Neural cell (in vitro differentiated cells): ENCODE data around the gene PCDHB6.

Experiments
- EP300 ChIP-seq: fragments of 450-650 bp; conservative IDR thresholded peaks from 2 replicates; pipeline ENCODE4 v1.6.1; 2014; ENCODE audit warnings: antibody characterized with exemption, mild to moderate bottlenecking, moderate library complexity; ENCODE audit not compliant: poor library complexity, severe bottlenecking
- EZH2 ChIP-seq: fragments of 200-600, 300-800 bp; shearing (Covaris generic), sonication (generic); IDR thresholded peaks from 2 replicates; pipeline ENCODE4 v1.6.1; 2014; ENCODE audit warnings: antibody characterized with exemption, low read length, borderline replicate concordance, mild to moderate bottlenecking; ENCODE audit not compliant: insufficient read depth, poor library complexity, severe bottlenecking
- POLR2AphosphoS5 ChIP-seq: IDR thresholded peaks from 2 replicates; pipeline ENCODE4 v1.6.1; 2012
- RAD21 ChIP-seq: fragments of 450-650 bp; conservative IDR thresholded peaks from 2 replicates; pipeline ENCODE4 v1.6.1; 2014; ENCODE audit warnings: antibody characterized with exemption, mild to moderate bottlenecking, moderate library complexity
- TF ChIP-seq, protein P1 (sequence below): fragments of 450-650 bp; IDR thresholded peaks from 2 replicates; pipeline ENCODE4 v1.5.1; 2014; ENCODE audit warnings: antibody characterized with exemption, mild to moderate bottlenecking, moderate library complexity; ENCODE audit not compliant: poor library complexity, severe bottlenecking
- TF ChIP-seq, protein P2 (sequence below): IDR thresholded peaks from 2 replicates; pipeline ENCODE4 v1.6.1; 2012; ENCODE audit warnings: borderline replicate concordance

DNA sequence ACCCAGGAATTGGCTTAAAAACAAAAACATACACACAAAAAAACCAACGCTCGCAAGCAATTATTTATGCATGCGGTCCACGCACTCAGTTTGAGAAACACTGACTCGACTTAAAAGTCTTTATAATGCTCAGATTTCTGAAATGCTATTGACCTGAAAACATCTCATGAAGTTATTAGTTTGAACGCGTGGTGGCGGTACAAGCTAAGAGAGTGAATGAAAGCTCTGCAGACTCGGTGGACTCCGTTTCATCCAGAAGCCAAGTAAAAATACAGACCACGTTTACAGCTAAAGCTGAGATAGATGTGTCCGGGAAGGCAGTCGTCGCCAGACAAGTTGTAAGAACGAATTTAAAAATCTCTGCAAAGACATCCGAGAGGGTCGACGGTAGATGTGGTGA, at the start of gene PCDHB6:
- TF ChIP-seq, protein P1, sequence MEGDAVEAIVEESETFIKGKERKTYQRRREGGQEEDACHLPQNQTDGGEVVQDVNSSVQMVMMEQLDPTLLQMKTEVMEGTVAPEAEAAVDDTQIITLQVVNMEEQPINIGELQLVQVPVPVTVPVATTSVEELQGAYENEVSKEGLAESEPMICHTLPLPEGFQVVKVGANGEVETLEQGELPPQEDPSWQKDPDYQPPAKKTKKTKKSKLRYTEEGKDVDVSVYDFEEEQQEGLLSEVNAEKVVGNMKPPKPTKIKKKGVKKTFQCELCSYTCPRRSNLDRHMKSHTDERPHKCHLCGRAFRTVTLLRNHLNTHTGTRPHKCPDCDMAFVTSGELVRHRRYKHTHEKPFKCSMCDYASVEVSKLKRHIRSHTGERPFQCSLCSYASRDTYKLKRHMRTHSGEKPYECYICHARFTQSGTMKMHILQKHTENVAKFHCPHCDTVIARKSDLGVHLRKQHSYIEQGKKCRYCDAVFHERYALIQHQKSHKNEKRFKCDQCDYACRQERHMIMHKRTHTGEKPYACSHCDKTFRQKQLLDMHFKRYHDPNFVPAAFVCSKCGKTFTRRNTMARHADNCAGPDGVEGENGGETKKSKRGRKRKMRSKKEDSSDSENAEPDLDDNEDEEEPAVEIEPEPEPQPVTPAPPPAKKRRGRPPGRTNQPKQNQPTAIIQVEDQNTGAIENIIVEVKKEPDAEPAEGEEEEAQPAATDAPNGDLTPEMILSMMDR: no peak
- TF ChIP-seq POLR2AphosphoS5 (no peak), RAD21 (no peak), EP300 (no peak), EZH2 (no peak)
- TF ChIP-seq, protein P2, sequence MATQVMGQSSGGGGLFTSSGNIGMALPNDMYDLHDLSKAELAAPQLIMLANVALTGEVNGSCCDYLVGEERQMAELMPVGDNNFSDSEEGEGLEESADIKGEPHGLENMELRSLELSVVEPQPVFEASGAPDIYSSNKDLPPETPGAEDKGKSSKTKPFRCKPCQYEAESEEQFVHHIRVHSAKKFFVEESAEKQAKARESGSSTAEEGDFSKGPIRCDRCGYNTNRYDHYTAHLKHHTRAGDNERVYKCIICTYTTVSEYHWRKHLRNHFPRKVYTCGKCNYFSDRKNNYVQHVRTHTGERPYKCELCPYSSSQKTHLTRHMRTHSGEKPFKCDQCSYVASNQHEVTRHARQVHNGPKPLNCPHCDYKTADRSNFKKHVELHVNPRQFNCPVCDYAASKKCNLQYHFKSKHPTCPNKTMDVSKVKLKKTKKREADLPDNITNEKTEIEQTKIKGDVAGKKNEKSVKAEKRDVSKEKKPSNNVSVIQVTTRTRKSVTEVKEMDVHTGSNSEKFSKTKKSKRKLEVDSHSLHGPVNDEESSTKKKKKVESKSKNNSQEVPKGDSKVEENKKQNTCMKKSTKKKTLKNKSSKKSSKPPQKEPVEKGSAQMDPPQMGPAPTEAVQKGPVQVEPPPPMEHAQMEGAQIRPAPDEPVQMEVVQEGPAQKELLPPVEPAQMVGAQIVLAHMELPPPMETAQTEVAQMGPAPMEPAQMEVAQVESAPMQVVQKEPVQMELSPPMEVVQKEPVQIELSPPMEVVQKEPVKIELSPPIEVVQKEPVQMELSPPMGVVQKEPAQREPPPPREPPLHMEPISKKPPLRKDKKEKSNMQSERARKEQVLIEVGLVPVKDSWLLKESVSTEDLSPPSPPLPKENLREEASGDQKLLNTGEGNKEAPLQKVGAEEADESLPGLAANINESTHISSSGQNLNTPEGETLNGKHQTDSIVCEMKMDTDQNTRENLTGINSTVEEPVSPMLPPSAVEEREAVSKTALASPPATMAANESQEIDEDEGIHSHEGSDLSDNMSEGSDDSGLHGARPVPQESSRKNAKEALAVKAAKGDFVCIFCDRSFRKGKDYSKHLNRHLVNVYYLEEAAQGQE: no peak
